Astrocyte of the hippocampus (primary cell): ENCODE measurements around the gene PLCB1.
"Not testable (repeated sequence)": the region's sequence is repeated elsewhere in the genome, so short reads cannot be mapped to it uniquely, and the experiment has no call there.

Source experiments
- DNase-seq: peaks from one replicate; pipeline ENCODE4 v3.0.0; 2011; ENCODE audit warnings: low read depth, low spot score

Gene PLCB1

GRCh38 chr20:8812817-8813216 lies 680.8 kb downstream of the PLCB1 start:
- no peak for DNase-seq

- DNase-seq: no peak
Observed at GRCh38 chr20:8815208-8815607, 683.1 kb downstream of the PLCB1 start.

GRCh38 chr20:8829256-8829655 lies 697.2 kb downstream of the PLCB1 start:
- DNase-seq: no peak

GRCh38 chr20:8834294-8834693 lies 702.2 kb downstream of the PLCB1 start:
- DNase-seq: not testable (repeated sequence)

- no peak for DNase-seq
Observed at GRCh38 chr20:8834851-8835250, 702.8 kb downstream of the PLCB1 start.

GRCh38 chr20:8837396-8837795 lies 705.3 kb downstream of the PLCB1 start:
- DNase-seq: peak; percentile 21

GRCh38 chr20:8842525-8842924 lies 710.5 kb downstream of the PLCB1 start:
- no peak for DNase-seq

GRCh38 chr20:8844179-8844578 lies 712.1 kb downstream of the PLCB1 start:
- no peak for DNase-seq

- DNase-seq: peak; percentile 8
Observed at GRCh38 chr20:8849990-8850389, 717.9 kb downstream of the PLCB1 start.

GRCh38 chr20:8851446-8851845 lies 719.4 kb downstream of the PLCB1 start:
- DNase-seq: no peak

- not testable (repeated sequence) for DNase-seq
Observed at GRCh38 chr20:8851919-8852318, 719.9 kb downstream of the PLCB1 start.

GRCh38 chr20:8853211-8853610 lies 721.1 kb downstream of the PLCB1 start:
- DNase-seq: not testable (repeated sequence)

GRCh38 chr20:8853805-8854338 lies 721.8 kb downstream of the PLCB1 start:
- DNase-seq: peak; percentile 89

GRCh38 chr20:8854571-8854970 lies 722.5 kb downstream of the PLCB1 start:
- DNase-seq: peak; percentile 12

- peak; percentile 42 for DNase-seq
Observed at GRCh38 chr20:8855315-8855714, 723.2 kb downstream of the PLCB1 start.

- DNase-seq: no peak
Observed at GRCh38 chr20:8856668-8857067, 724.6 kb downstream of the PLCB1 start.

- no peak for DNase-seq
Observed at GRCh38 chr20:8858181-8858787, 726.2 kb downstream of the PLCB1 start.

GRCh38 chr20:8860011-8860495 lies 728.0 kb downstream of the PLCB1 start:
- DNase-seq: peak; percentile 61

GRCh38 chr20:8862092-8862491 lies 730.0 kb downstream of the PLCB1 start:
- no peak for DNase-seq

GRCh38 chr20:8865636-8866035 lies 733.6 kb downstream of the PLCB1 start:
- no peak for DNase-seq

GRCh38 chr20:8867038-8867740 lies 735.1 kb downstream of the PLCB1 start:
- DNase-seq: no peak

GRCh38 chr20:8870652-8871051 lies 738.6 kb downstream of the PLCB1 start:
- no peak for DNase-seq

GRCh38 chr20:8874437-8874836 lies 742.4 kb downstream of the PLCB1 start:
- DNase-seq: no peak
